ENCODE measurements around the gene CRYBB2. TPM values are rescaled to one million over a fixed set of nuclear protein-coding genes. Genes with fewer than 3 reads are reported as not detected.

CRYBB2 gene
- total and polyA plus RNA-seq, 2 donors (not counting 1 experiment from before 2014, with no cell fraction given), result not detected

- Histone ChIP-seq H3K4me1 (ENCODE audit: control insufficient read depth in 2 of 2, insufficient read depth in 2 of 2, low read length in 2 of 2) (no peaks in the 10 kb centered on the region), H4K20me1 (ENCODE audit: control insufficient read depth, insufficient read depth, low read length, poor library complexity, severe bottlenecking) (no peaks in the 10 kb centered on the region), H3K79me2 (ENCODE audit: control insufficient read depth, insufficient read depth, low read length) (no peaks in the 10 kb centered on the region), H3K27me3 (replicated peaks in 1 of 4; ENCODE audit: control extremely low read depth in 1 of 4, control insufficient read depth in 3 of 4, insufficient read depth in 4 of 4, low read length in 3 of 4) (peaks cover 0 to 2% (median 0%) of the 10 kb centered on the region in 4 experiments), H3K36me3 (replicated peaks in 1 of 2; ENCODE audit: control extremely low read depth in 1 of 2, control insufficient read depth in 1 of 2, extremely low read depth in 1 of 2, insufficient read depth in 2 of 2, low read length in 1 of 2) (no peaks in the 10 kb centered on the region), H3K27ac (ENCODE audit: low read length in 2 of 2) (no peak overlapping the region), H3K4me3 (ENCODE audit: control extremely low read depth in 1 of 5, extremely low read depth in 1 of 5, insufficient read depth in 1 of 5, low read depth in 2 of 5, low read length in 4 of 5) (no peak overlapping the region), H2AFZ (ENCODE audit: insufficient read depth, low read depth, low read length, poor library complexity, severe bottlenecking) (no peak overlapping the region), H3K4me2 (replicated peaks; ENCODE audit: low read depth, low read length, poor library complexity, severe bottlenecking) (no peak overlapping the region), H3K9ac (ENCODE audit: low read length) (no peak overlapping the region), H3K9me3 (ENCODE audit: control extremely low read depth in 1 of 3, control insufficient read depth in 2 of 3, insufficient read depth in 1 of 3, low read length in 2 of 3) (peaks cover 0 to 9% (median 0%) of the 10 kb centered on the region in 3 donors)
- ATAC-seq (ENCODE audit: low read depth), result no peak
- Mint-ChIP-seq H3K4me3 (no peak overlapping the region), H3K27ac (no peak overlapping the region), H3K4me1 (no peaks in the 10 kb centered on the region), H3K27me3 (peaks cover 9% of the 10 kb centered on the region), H3K9me3 (ENCODE audit: insufficient read depth) (no peaks in the 10 kb centered on the region)
- DNase-seq, result no peak
- TF ChIP-seq CTCF (IDR thresholded peaks at IDR 0.05) (no peak), EZH2 (IDR thresholded peaks at IDR 0.05; ENCODE audit: borderline replicate concordance, insufficient read depth, low read depth, low read length, poor library complexity, severe bottlenecking) (no peak)
- CTCF ChIA-PET, result interaction anchor here (1.3 kb wide), 1 partner anchor 13 kb away, joined by 6 read pairs; no protein-coding TSS in a partner anchor
- intact Hi-C loops (cut with micrococcal nuclease), result no loop called here
- POLR2A ChIA-PET, result no interaction called here
- no CpG with 5 or more reads among the region's 2 CpGs for WGBS (ENCODE audit: insufficient coverage)
Measured at GRCh38 chr22:25216230-25216629, 3.2 kb upstream of the CRYBB2 start.

- Histone ChIP-seq H3K9me3 (ENCODE audit: control extremely low read depth in 1 of 3, control insufficient read depth in 2 of 3, insufficient read depth in 1 of 3, low read length in 2 of 3) (no peaks in the 10 kb centered on the region), H3K4me3 (ENCODE audit: control extremely low read depth in 1 of 5, extremely low read depth in 1 of 5, insufficient read depth in 1 of 5, low read depth in 2 of 5, low read length in 4 of 5) (no peak overlapping the region), H4K20me1 (ENCODE audit: control insufficient read depth, insufficient read depth, low read length, poor library complexity, severe bottlenecking) (no peaks in the 10 kb centered on the region), H3K79me2 (ENCODE audit: control insufficient read depth, insufficient read depth, low read length) (no peaks in the 10 kb centered on the region), H3K4me1 (ENCODE audit: control insufficient read depth in 2 of 2, insufficient read depth in 2 of 2, low read length in 2 of 2) (no peaks in the 10 kb centered on the region), H3K36me3 (replicated peaks in 1 of 2; ENCODE audit: control extremely low read depth in 1 of 2, control insufficient read depth in 1 of 2, extremely low read depth in 1 of 2, insufficient read depth in 2 of 2, low read length in 1 of 2) (no peaks in the 10 kb centered on the region), H3K4me2 (replicated peaks; ENCODE audit: low read depth, low read length, poor library complexity, severe bottlenecking) (no peak overlapping the region), H3K27me3 (replicated peaks in 1 of 4; ENCODE audit: control extremely low read depth in 1 of 4, control insufficient read depth in 3 of 4, insufficient read depth in 4 of 4, low read length in 3 of 4) (peaks cover 0 to 12% (median 0%) of the 10 kb centered on the region in 4 experiments), H3K9ac (ENCODE audit: low read length) (no peak overlapping the region), H2AFZ (ENCODE audit: insufficient read depth, low read depth, low read length, poor library complexity, severe bottlenecking) (no peak overlapping the region), H3K27ac (ENCODE audit: low read length in 2 of 2) (no peak overlapping the region)
- DNase-seq, result no peak
- Mint-ChIP-seq H3K4me3 (no peak overlapping the region), H3K27me3 (peaks cover 15% of the 10 kb centered on the region), H3K4me1 (no peaks in the 10 kb centered on the region), H3K27ac (no peak overlapping the region), H3K9me3 (ENCODE audit: insufficient read depth) (no peaks in the 10 kb centered on the region)
- ChIA-PET POLR2A (no interaction called here), CTCF (no interaction called here)
- no peak for ATAC-seq (ENCODE audit: low read depth)
- TF ChIP-seq CTCF (IDR thresholded peaks at IDR 0.05), result no peak
- TF ChIP-seq EZH2 (IDR thresholded peaks at IDR 0.05; ENCODE audit: borderline replicate concordance, insufficient read depth, low read depth, low read length, poor library complexity, severe bottlenecking), result no peak
- no CpG with 5 or more reads among the region's 4 CpGs for WGBS (ENCODE audit: insufficient coverage)
- intact Hi-C loops (cut with micrococcal nuclease), result no loop called here
Measured at GRCh38 chr22:25219948-25220442, 556 bp downstream of the CRYBB2 start.
